8988T (cell line): ENCODE measurements around the gene EXOC6B.
A peak's percentile ranks its signal among the peaks of the same experiment; 100 is the strongest.

Experiments used
- DNase-seq: peaks from one replicate; pipeline ENCODE4 v3.0.0; 2011

The EXOC6B gene

GRCh38 chr2:72788756-72789155 is 37.1 kb downstream of the EXOC6B start:
- no peak for DNase-seq

- DNase-seq, result no peak
Observed at GRCh38 chr2:72785517-72785916, 40.3 kb downstream of the EXOC6B start.

- no peak for DNase-seq
Observed at GRCh38 chr2:72782520-72782919, 43.3 kb downstream of the EXOC6B start.

GRCh38 chr2:72781480-72781879 is 44.4 kb downstream of the EXOC6B start:
- no peak for DNase-seq

GRCh38 chr2:72780477-72780876 is 45.4 kb downstream of the EXOC6B start:
- DNase-seq, result no peak

- DNase-seq, result no peak
Observed at GRCh38 chr2:72779495-72779894, 46.3 kb downstream of the EXOC6B start.

- DNase-seq, result no peak
Observed at GRCh38 chr2:72778410-72778809, 47.4 kb downstream of the EXOC6B start.

- DNase-seq, result peak; percentile 19
Observed at GRCh38 chr2:72770879-72771461, 54.9 kb downstream of the EXOC6B start.

GRCh38 chr2:72765997-72766609 is 59.7 kb downstream of the EXOC6B start:
- DNase-seq, result no peak

- DNase-seq, result no peak
Observed at GRCh38 chr2:72762276-72762675, 63.6 kb downstream of the EXOC6B start.

- no peak for DNase-seq
Observed at GRCh38 chr2:72759755-72760154, 66.1 kb downstream of the EXOC6B start.

- no peak for DNase-seq
Observed at GRCh38 chr2:72757177-72757775, 68.6 kb downstream of the EXOC6B start.

GRCh38 chr2:72755647-72756423 is 70.0 kb downstream of the EXOC6B start:
- no peak for DNase-seq

- no peak for DNase-seq
Observed at GRCh38 chr2:72754628-72755320, 71.1 kb downstream of the EXOC6B start.

- DNase-seq, result no peak
Observed at GRCh38 chr2:72750977-72751639, 74.7 kb downstream of the EXOC6B start.

GRCh38 chr2:72750466-72750865 is 75.4 kb downstream of the EXOC6B start:
- no peak for DNase-seq

- DNase-seq, result no peak
Observed at GRCh38 chr2:72747344-72747743, 78.5 kb downstream of the EXOC6B start.

GRCh38 chr2:72745679-72746368 is 80.0 kb downstream of the EXOC6B start:
- DNase-seq, result no peak

GRCh38 chr2:72744049-72744448 is 81.8 kb downstream of the EXOC6B start:
- DNase-seq, result no peak

- DNase-seq, result no peak
Observed at GRCh38 chr2:72743481-72743880, 82.4 kb downstream of the EXOC6B start.

- no peak for DNase-seq
Observed at GRCh38 chr2:72738096-72738495, 87.7 kb downstream of the EXOC6B start.

- DNase-seq, result no peak
Observed at GRCh38 chr2:72734432-72734831, 91.4 kb downstream of the EXOC6B start.
